ENCODE results near the gene SOCS2.

- TF ChIP-seq, protein P1, sequence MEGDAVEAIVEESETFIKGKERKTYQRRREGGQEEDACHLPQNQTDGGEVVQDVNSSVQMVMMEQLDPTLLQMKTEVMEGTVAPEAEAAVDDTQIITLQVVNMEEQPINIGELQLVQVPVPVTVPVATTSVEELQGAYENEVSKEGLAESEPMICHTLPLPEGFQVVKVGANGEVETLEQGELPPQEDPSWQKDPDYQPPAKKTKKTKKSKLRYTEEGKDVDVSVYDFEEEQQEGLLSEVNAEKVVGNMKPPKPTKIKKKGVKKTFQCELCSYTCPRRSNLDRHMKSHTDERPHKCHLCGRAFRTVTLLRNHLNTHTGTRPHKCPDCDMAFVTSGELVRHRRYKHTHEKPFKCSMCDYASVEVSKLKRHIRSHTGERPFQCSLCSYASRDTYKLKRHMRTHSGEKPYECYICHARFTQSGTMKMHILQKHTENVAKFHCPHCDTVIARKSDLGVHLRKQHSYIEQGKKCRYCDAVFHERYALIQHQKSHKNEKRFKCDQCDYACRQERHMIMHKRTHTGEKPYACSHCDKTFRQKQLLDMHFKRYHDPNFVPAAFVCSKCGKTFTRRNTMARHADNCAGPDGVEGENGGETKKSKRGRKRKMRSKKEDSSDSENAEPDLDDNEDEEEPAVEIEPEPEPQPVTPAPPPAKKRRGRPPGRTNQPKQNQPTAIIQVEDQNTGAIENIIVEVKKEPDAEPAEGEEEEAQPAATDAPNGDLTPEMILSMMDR (IDR thresholded peaks at IDR 0.05), result no peak
- no peak for TF ChIP-seq POLR2A (IDR thresholded peaks at IDR 0.05; ENCODE audit: low read depth)
- TF ChIP-seq POLR2AphosphoS5 (IDR thresholded peaks at IDR 0.05), result no peak
Observed at GRCh38 chr12:93571925-93572711, at the start of gene SOCS2.
